Kidney capillary endothelial cell (primary cell): ENCODE data around the gene RAB3C.
"Not testable (repeated sequence)": the region's sequence is repeated elsewhere in the genome, so short reads cannot be mapped to it uniquely, and the experiment has no call there.

Experiments
- DNase-seq: peaks from one replicate; pipeline ENCODE4 v3.0.0-alpha.2; 2018; ENCODE audit warnings: low spot score

RAB3C gene

GRCh38 chr5:58602889-58603288, 20.0 kb downstream of the RAB3C start:
- DNase-seq, result not testable (repeated sequence)

- no peak for DNase-seq
Measured at GRCh38 chr5:58606064-58606463, 23.2 kb downstream of the RAB3C start.

GRCh38 chr5:58615972-58616371, 33.1 kb downstream of the RAB3C start:
- DNase-seq, result no peak

GRCh38 chr5:58617241-58617640, 34.4 kb downstream of the RAB3C start:
- DNase-seq, result no peak

GRCh38 chr5:58620336-58620735, 37.5 kb downstream of the RAB3C start:
- no peak for DNase-seq

- no peak for DNase-seq
Measured at GRCh38 chr5:58622936-58623871, 40.3 kb downstream of the RAB3C start.

GRCh38 chr5:58628626-58629025, 45.8 kb downstream of the RAB3C start:
- no peak for DNase-seq

- DNase-seq, result no peak
Measured at GRCh38 chr5:58629271-58630159, 46.6 kb downstream of the RAB3C start.

GRCh38 chr5:58631895-58632294, 49.0 kb downstream of the RAB3C start:
- no peak for DNase-seq

- no peak for DNase-seq
Measured at GRCh38 chr5:58635416-58635815, 52.5 kb downstream of the RAB3C start.

- DNase-seq, result no peak
Measured at GRCh38 chr5:58640011-58640410, 57.1 kb downstream of the RAB3C start.

GRCh38 chr5:58641533-58641932, 58.7 kb downstream of the RAB3C start:
- no peak for DNase-seq

GRCh38 chr5:58648846-58649245, 66.0 kb downstream of the RAB3C start:
- peak; percentile 43 for DNase-seq

GRCh38 chr5:58649716-58650115, 66.8 kb downstream of the RAB3C start:
- no peak for DNase-seq

- DNase-seq, result no peak
Measured at GRCh38 chr5:58653521-58653920, 70.6 kb downstream of the RAB3C start.

- DNase-seq, result no peak
Measured at GRCh38 chr5:58666141-58666540, 83.3 kb downstream of the RAB3C start.

- peak; percentile 89 for DNase-seq
Measured at GRCh38 chr5:58666598-58667581, 84.0 kb downstream of the RAB3C start.

- peak; percentile 47 for DNase-seq
Measured at GRCh38 chr5:58670582-58670981, 87.7 kb downstream of the RAB3C start.

- no peak for DNase-seq
Measured at GRCh38 chr5:58671155-58671554, 88.3 kb downstream of the RAB3C start.

- no peak for DNase-seq
Measured at GRCh38 chr5:58672521-58672920, 89.6 kb downstream of the RAB3C start.

GRCh38 chr5:58674070-58674469, 91.2 kb downstream of the RAB3C start:
- no peak for DNase-seq

- DNase-seq, result no peak
Measured at GRCh38 chr5:58674711-58675110, 91.8 kb downstream of the RAB3C start.
